ENCODE results near the gene TAPBP. TPM values are rescaled to one million over a fixed set of nuclear protein-coding genes. Genes with fewer than 3 reads are reported as not detected.

TAPBP gene
- total and polyA plus RNA-seq, 9 of the 15 experiments (the other 6 are each of a cell fraction or from before 2014, with no cell fraction given) = 5.6 to 74.0 (median 22.3) TPM

- TF ChIP-seq PTTG1 (tag; IDR thresholded peaks at IDR 0.05; ENCODE audit: low read depth) (no peak), TAF9B (IDR thresholded peaks at IDR 0.05; ENCODE audit: partially characterized antibody) (no peak), GTF2E2 (tag; IDR thresholded peaks at IDR 0.05) (0 out of 2 replicates have a peak, but pooled peaks have one; percentile 26), NR2C2 (CRISPR knock-in tag; IDR thresholded peaks at IDR 0.05) (no peak; the same call in 1 of the 2 replicates), NR2C2 (tag; IDR thresholded peaks at IDR 0.05) (peak; percentile 90), TEAD1 (CRISPR knock-in tag; IDR thresholded peaks at IDR 0.05) (peak in 1 of 2 experiments; percentile 57; a peak in 1 of 4 replicates), ZBTB33 (CRISPR knock-in tag; IDR thresholded peaks at IDR 0.05) (peak; percentile 100), MGA (IDR thresholded peaks at IDR 0.05) (0 out of 2 replicates have a peak, but pooled peaks have one; percentile 11), CXXC5 (CRISPR knock-in tag; IDR thresholded peaks at IDR 0.05) (peak; percentile 63), MLLT1 (IDR thresholded peaks at IDR 0.05) (0 out of 4 replicates have a peak, but pooled peaks of 1 of the 2 experiments have one; percentile 52), CHD1 (IDR thresholded peaks at IDR 0.05; ENCODE audit: low read length) (peak; percentile 30)
These were observed 6.7 kb upstream of the TAPBP start (continued) for GRCh38 chr6:33320315-33321181.

Data from K562 (cell line).